Measurements from ENCODE around the gene RPAP2. TPM values are rescaled to one million over a fixed set of nuclear protein-coding genes. Genes with fewer than 3 reads are reported as not detected.
"Not testable (repeated sequence)": the region's sequence is repeated elsewhere in the genome, so short reads cannot be mapped to it uniquely, and the experiment has no call there.

The RPAP2 gene
- total RNA-seq, 2 experiments from 2014 or later: 37.1 to 41.4 TPM

DNA sequence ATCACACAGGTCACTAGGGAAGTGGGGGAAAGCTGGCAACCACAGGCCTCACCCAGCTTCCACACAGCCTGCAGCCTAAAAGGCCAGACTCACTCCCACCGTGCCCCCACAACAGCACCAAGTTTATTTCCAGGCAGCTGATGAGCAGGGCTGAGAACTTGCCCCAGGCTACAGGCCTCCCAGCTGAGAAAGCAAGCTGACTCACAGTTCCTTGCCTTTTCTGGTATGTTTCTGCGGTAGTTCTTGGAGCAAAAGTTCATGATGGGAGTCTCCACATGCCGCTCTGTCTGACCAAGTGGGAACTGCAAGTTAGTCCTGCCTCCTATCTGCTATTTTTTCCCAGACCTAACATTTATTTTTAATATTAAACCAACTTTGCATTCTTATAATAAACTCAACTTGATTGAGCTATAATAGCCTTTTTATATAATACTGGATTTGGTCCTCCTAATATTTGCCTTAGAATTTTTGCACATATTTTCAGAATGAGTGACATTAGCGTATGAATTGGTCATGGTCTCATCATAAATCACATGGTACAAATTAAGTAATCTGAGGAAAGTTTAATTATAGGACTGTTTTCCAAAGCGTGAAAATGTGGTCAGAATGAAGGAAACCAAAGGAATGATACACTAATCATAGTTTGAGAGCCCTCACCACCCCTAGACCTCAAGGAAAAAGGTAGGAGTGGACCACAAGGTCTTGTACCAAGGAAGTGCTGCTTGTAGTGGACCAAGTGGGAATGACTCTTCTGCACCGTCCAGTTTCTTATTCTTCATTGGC lies 30.7 kb downstream of the RPAP2 start:
- Mint-ChIP-seq H3K4me1 (peaks cover 38% of the 10 kb centered on the region), H3K27me3 (no peaks in the 10 kb centered on the region), H3K36me3 (peaks cover 84% of the 10 kb centered on the region), H3K9me3 (ENCODE audit: low read depth) (peaks cover 10% of the 10 kb centered on the region), H3K4me3 (no peak overlapping the region), H3K27ac (no peak overlapping the region)
- CTCF ChIA-PET: interaction anchor here (1.0 kb wide), 1 partner anchor 145 kb away, joined by 3 read pairs; no protein-coding TSS in a partner anchor
- ATAC-seq (no peak), DNase-seq (no peak)

DNA sequence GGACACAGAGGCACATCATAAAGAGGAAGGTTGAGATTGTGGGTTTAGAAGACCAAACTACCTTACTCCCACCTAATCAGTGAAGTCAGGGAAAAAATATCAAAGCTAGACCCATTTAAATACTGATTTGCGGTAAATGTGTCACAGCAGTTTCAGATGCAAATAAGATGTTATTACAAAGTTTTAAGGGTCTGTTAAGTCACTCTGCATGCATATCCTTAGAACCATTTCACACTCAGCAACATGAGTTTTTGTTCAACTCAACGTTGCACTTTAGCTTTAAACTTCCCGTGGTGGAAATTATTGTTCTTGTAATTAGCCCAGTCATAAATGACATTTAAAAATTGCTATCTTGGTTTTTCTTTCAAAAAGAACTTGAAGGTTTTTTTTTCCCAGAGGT lies 34.8 kb downstream of the RPAP2 start:
- Mint-ChIP-seq H3K4me3 (no peak overlapping the region), H3K36me3 (peaks cover 63% of the 10 kb centered on the region), H3K27me3 (no peaks in the 10 kb centered on the region), H3K4me1 (peaks cover 26% of the 10 kb centered on the region), H3K27ac (no peak overlapping the region), H3K9me3 (ENCODE audit: low read depth) (peaks cover 3% of the 10 kb centered on the region)
- no peak for DNase-seq
- ATAC-seq: no peak
- CTCF ChIA-PET: interaction anchor here (1.3 kb wide), 1 partner anchor 21 kb away, joined by 5 read pairs; no protein-coding TSS in a partner anchor

DNA sequence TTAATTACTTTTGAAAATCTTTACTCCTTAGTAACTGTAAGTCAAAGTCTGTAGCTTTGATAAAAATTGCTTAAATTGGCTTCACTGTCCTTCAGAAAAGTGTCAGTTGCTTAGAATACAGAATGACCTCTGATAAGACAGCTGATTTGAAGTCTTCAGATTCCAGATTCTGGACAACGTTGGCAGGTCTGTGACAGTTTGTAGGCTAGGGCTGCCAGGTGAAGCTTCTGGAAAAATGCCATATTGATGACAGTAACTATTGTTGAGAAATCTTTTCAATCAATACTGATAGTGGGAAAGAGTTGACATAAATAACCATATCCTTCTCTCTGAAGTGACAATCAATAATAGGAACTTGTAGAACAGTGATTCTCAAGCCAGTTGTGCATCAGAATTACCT lies 41.3 kb downstream of the RPAP2 start:
- CTCF ChIA-PET: interaction anchor here (1.1 to 2.0 kb wide), 2 partner anchors 12 to 24 kb away, joined by 3 to 6 read pairs; no protein-coding TSS in a partner anchor
- no peak for ATAC-seq
- Mint-ChIP-seq H3K4me3 (no peak overlapping the region), H3K36me3 (peaks cover 44% of the 10 kb centered on the region), H3K4me1 (no peaks in the 10 kb centered on the region), H3K9me3 (ENCODE audit: low read depth) (no peaks in the 10 kb centered on the region), H3K27me3 (no peaks in the 10 kb centered on the region), H3K27ac (no peak overlapping the region)
- no peak for DNase-seq

DNA sequence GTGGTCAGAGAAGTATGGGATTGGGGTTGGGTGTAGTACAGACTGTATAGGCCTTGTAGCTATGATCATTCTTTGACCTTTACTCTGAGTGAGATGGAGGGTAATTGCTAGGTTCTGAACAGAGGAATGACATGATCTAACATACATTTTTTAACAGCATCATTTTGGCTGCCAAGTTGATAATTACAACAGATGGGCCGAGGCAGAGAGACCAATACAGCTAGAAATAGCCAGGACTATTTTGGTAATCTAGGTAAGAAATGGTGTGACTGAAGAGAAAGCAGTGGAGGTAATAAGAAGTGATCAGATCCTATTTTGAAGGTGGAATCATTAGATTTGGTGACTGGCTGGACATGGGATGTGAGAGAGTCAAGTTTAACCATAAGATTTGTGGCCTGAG lies 43.5 kb downstream of the RPAP2 start:
- no peaks in the 10 kb centered on the region for H3K4me1 Mint-ChIP-seq
- no peak for ATAC-seq

GRCh38 chr1:92343061-92343460 lies 44.2 kb downstream of the RPAP2 start:
- ATAC-seq (no peak), DNase-seq (no peak)
- H3K27ac Mint-ChIP-seq: no peak overlapping the region
- CTCF ChIA-PET: no interaction called here
- no peaks in the 10 kb centered on the region for H3K27me3 Mint-ChIP-seq
- peaks cover 1% of the 10 kb centered on the region for H3K4me1 Mint-ChIP-seq
- H3K9me3 Mint-ChIP-seq (ENCODE audit: low read depth): no peaks in the 10 kb centered on the region
- H3K36me3 Mint-ChIP-seq: peaks cover 47% of the 10 kb centered on the region
- H3K4me3 Mint-ChIP-seq: no peak overlapping the region

More for the DNA sequence above, 43.5 kb downstream of the RPAP2 start:
- Mint-ChIP-seq H3K27ac (no peak overlapping the region), H3K27me3 (no peaks in the 10 kb centered on the region), H3K36me3 (peaks cover 42% of the 10 kb centered on the region), H3K4me3 (no peak overlapping the region), H3K9me3 (ENCODE audit: low read depth) (no peaks in the 10 kb centered on the region)
- CTCF ChIA-PET: no interaction called here
- DNase-seq: no peak

DNA sequence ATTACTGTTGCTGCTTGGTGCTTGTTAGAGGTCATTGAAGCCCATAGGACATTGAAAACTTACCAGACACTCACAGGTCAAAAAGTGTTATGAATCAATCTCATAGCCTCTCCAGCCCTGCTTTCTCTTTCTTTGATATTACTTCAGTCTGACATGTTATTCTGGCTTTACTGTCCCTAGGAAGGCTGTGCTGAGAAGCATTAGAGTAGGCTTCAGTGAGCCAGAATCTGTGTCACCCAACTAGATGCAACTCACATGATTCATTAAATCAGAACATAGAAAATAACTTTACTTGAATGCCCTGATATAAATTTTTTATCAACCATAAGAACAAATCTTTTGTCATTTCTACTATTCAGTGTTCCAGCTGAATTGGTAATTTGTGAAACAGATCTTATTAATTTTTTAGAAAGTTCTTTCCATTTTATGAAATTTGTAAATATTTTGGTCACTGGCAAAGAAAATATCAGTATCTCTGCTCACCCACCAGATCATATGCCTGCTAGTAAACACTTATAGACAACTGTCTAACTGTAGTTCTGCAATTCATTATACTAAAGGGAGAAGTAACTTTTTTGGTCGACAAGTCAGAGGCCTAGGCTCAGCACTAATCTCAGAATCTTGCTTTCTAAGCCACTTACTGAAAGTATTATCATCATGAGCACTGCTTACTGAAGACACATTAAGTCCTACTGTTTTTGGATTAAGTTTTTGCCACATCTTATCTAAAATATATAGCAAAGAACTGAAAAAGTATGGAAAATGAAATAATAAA lies 48.2 kb downstream of the RPAP2 start:
- Mint-ChIP-seq H3K4me1 (peaks cover 8% of the 10 kb centered on the region), H3K27ac (no peak overlapping the region), H3K9me3 (ENCODE audit: low read depth) (no peaks in the 10 kb centered on the region), H3K27me3 (no peaks in the 10 kb centered on the region), H3K36me3 (peaks cover 48% of the 10 kb centered on the region), H3K4me3 (no peak overlapping the region)
- DNase-seq (no peak), ATAC-seq (no peak)
- CTCF ChIA-PET: no interaction called here

DNA sequence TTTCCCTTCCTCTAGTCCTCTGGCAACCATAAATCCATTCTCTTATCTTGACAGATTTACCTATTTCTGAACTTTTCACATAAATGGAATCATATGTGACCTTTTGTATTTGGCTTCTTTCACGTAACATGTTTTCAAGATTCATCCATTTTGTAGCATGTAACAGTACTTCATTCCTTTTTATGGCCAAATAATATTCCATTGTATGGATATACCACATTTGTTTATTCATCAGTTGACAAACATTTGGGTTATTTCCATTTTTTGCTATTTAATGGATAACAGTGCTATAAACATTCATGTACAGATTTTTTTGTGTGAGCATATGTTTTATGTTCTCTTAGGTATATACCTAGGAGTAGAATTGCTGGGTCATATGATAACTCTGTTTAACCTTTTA lies 54.0 kb downstream of the RPAP2 start:
- DNase-seq: no peak
- Mint-ChIP-seq H3K36me3 (peaks cover 55% of the 10 kb centered on the region), H3K4me3 (no peak overlapping the region), H3K9me3 (ENCODE audit: low read depth) (peaks cover 2% of the 10 kb centered on the region), H3K4me1 (peaks cover 17% of the 10 kb centered on the region), H3K27me3 (no peaks in the 10 kb centered on the region), H3K27ac (no peak overlapping the region)
- no peak for ATAC-seq
- CTCF ChIA-PET: interaction anchor here (1.5 kb wide), 1 partner anchor 12 kb away, joined by 6 read pairs; no protein-coding TSS in a partner anchor

- Mint-ChIP-seq H3K36me3 (peaks cover 54% of the 10 kb centered on the region), H3K27ac (no peak overlapping the region), H3K4me3 (no peak overlapping the region), H3K27me3 (no peaks in the 10 kb centered on the region), H3K9me3 (ENCODE audit: low read depth) (peaks cover 2% of the 10 kb centered on the region), H3K4me1 (peaks cover 16% of the 10 kb centered on the region)
- CTCF ChIA-PET: interaction anchor here (1.0 to 1.4 kb wide), 2 partner anchors 11 to 13 kb away, joined by 3 read pairs; no protein-coding TSS in a partner anchor
- ATAC-seq (no peak), DNase-seq (no peak)
These were observed 55.4 kb downstream of the RPAP2 start for GRCh38 chr1:92354259-92354658.

- peaks cover 59% of the 10 kb centered on the region for H3K36me3 Mint-ChIP-seq
- peaks cover 2% of the 10 kb centered on the region for H3K9me3 Mint-ChIP-seq (ENCODE audit: low read depth)
- no peaks in the 10 kb centered on the region for H3K27me3 Mint-ChIP-seq
- ATAC-seq: no peak
- DNase-seq: no peak
- H3K4me3 Mint-ChIP-seq: no peak overlapping the region
- no peak overlapping the region for H3K27ac Mint-ChIP-seq
- peaks cover 18% of the 10 kb centered on the region for H3K4me1 Mint-ChIP-seq
- CTCF ChIA-PET: interaction anchor here (1.3 kb wide), 1 partner anchor 52 kb away, joined by 3 read pairs; no protein-coding TSS in a partner anchor
These were observed 58.1 kb downstream of the RPAP2 start for GRCh38 chr1:92356956-92357355.

DNA sequence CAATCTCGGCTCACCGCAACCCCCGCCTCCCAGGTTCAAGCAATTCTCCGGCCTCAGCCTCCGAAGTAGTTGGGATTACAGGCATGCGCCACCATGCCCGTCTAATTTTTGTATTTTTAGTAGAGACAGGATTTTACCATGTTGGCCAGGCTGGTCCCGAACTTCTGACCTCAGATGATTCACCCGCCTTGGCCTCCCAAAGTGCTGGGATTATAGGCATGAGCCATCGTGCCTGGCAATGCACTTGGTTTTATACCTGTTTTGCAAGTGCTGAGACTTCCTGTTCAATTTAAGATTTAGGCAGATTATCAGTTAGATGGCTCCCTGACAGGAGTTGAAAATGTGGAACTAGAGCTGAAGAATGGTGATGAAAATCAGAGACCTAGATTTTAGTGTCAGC lies 60.5 kb downstream of the RPAP2 start:
- H3K27me3 Mint-ChIP-seq; H3K27ac Mint-ChIP-seq; DNase-seq; CTCF ChIA-PET; ATAC-seq; H3K9me3 Mint-ChIP-seq (ENCODE audit: low read depth); H3K4me3 Mint-ChIP-seq: not testable (repeated sequence)
- Mint-ChIP-seq H3K4me1 (peaks cover 30% of the 10 kb centered on the region), H3K36me3 (peaks cover 57% of the 10 kb centered on the region)

DNA sequence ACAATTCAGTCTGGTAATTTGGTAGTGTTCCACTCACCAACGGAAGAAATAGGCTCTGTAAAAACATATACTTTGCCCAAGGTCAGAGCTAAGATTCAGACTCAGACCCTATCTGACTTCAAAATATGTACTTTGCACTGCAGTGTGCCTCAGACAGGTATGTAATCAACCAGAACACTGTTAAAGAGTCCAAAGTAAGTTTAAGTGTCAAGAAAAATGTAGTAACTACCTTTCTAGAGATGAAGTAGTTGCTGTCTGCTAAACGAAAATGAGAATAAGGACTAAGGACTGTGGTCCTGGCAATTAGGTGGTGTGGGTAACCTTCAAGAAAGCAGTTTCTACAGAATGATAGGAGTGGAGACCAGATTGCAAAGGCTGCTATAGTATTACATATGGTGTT lies 61.1 kb downstream of the RPAP2 start:
- no peaks in the 10 kb centered on the region for H3K27me3 Mint-ChIP-seq
- H3K36me3 Mint-ChIP-seq: peaks cover 63% of the 10 kb centered on the region
- no peak for DNase-seq
- no peak for ATAC-seq
- H3K4me1 Mint-ChIP-seq: peaks cover 36% of the 10 kb centered on the region
- no peaks in the 10 kb centered on the region for H3K9me3 Mint-ChIP-seq (ENCODE audit: low read depth)
- no peak overlapping the region for H3K4me3 Mint-ChIP-seq
- CTCF ChIA-PET: no interaction called here
- no peak overlapping the region for H3K27ac Mint-ChIP-seq

GRCh38 chr1:92362970-92363369 lies 64.1 kb downstream of the RPAP2 start:
- Mint-ChIP-seq H3K4me1 (peaks cover 55% of the 10 kb centered on the region), H3K4me3 (no peak overlapping the region), H3K9me3 (ENCODE audit: low read depth) (no peaks in the 10 kb centered on the region), H3K27ac (peak overlapping the region; percentile 0), H3K36me3 (peaks cover 51% of the 10 kb centered on the region), H3K27me3 (no peaks in the 10 kb centered on the region)
- CTCF ChIA-PET: interaction anchor here (0.6 kb wide), 1 partner anchor 469 kb away, joined by 4 read pairs; the partner anchor contains the start of gene RPL5
- ATAC-seq (no peak), DNase-seq (no peak)

- DNase-seq (no peak), ATAC-seq (no peak)
- H3K4me1 Mint-ChIP-seq: peaks cover 54% of the 10 kb centered on the region
- H3K27ac Mint-ChIP-seq: no peak overlapping the region
- CTCF ChIA-PET: interaction anchor here (0.6 to 3.4 kb wide), 3 partner anchors 47 to 468 kb away, joined by 3 to 15 read pairs (median 4); partner anchors contain the start of gene RPL5
- H3K36me3 Mint-ChIP-seq: peaks cover 47% of the 10 kb centered on the region
- H3K27me3 Mint-ChIP-seq: no peaks in the 10 kb centered on the region
- no peaks in the 10 kb centered on the region for H3K9me3 Mint-ChIP-seq (ENCODE audit: low read depth)
- H3K4me3 Mint-ChIP-seq: no peak overlapping the region
These were observed 64.5 kb downstream of the RPAP2 start for GRCh38 chr1:92363401-92363800.
